HUES64 (cell line): ENCODE data around the gene TAOK1.

Experiments
- H3K27ac ChIP-seq: 2 replicates; pipeline ENCODE4 v1.7.0; 2013; ENCODE audit warnings: low read depth, low read length, inconsistent platforms
- H3K27me3 ChIP-seq: 2 replicates; pipeline ENCODE4 v1.6.1; 2013; ENCODE audit warnings: mild to moderate bottlenecking, low read length; ENCODE audit not compliant: insufficient read depth
- H3K36me3 ChIP-seq: 2 replicates; pipeline ENCODE4 v1.6.1; 2013; ENCODE audit warnings: mild to moderate bottlenecking, low read length; ENCODE audit not compliant: insufficient read depth
- H3K4me1 ChIP-seq: 2 replicates; pipeline ENCODE4 v1.6.1; 2013; ENCODE audit warnings: mild to moderate bottlenecking, low read length, moderate library complexity; ENCODE audit not compliant: insufficient read depth
- H3K4me3 ChIP-seq: 2 replicates; pipeline ENCODE4 v1.5.1; 2013; ENCODE audit warnings: mild to moderate bottlenecking, low read length, moderate library complexity
- H3K9ac ChIP-seq: 2 replicates; pipeline ENCODE4 v1.6.1; 2013; ENCODE audit warnings: mild to moderate bottlenecking, low read depth, low read length
- H3K9me3 ChIP-seq: 2 replicates; pipeline ENCODE4 v1.6.1; 2013; ENCODE audit warnings: low read depth, low read length; ENCODE audit not compliant: insufficient read depth
- WGBS: fragments of 150-250, 120-280 bp; methylation state at CpG from one replicate; pipeline ENCODE4 v1.1.7; 2013; ENCODE audit warnings: missing lambda C conversion rate; 5-methylcytosine and 5-hydroxymethylcytosine counted together

TAOK1 gene

DNA sequence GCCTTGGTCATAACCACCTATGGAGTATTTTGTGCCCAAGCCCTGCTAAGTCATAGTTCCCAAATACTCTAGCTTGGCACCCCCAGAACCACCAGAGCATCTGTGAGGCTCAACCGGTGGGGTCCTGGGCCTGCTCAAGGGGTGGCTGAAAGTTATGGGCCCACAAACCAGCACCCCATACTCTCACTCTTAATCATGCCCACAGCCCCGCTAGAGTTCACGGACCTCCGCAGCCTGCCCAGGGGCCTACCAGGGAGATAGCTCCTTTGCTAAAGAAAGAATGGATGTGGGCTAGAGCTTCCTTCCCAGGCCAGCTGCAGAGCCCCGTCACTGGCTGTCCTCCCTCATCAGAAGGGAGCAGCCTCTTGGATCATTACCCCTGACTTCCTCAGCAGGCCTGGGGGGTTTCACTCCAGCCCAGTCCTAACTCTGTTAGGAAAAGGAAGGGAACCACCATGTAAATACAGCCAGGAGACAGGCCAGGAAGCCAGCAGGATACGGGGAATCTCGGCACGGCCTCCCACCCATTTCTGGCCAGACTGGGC lies 197.9 kb downstream of the TAOK1 start:
- H3K9me3 ChIP-seq, result no peaks in the 10 kb centered on the region
- peaks cover 14% of the 10 kb centered on the region for H3K27me3 ChIP-seq
- no peak overlapping the region for H3K27ac ChIP-seq
- H3K4me3 ChIP-seq, result peak overlapping the region; percentile 66
- peaks cover 50% of the 10 kb centered on the region for H3K4me1 ChIP-seq
- no peaks in the 10 kb centered on the region for H3K36me3 ChIP-seq
- WGBS, result 52% methylated on average over 8 of the region's 8 CpGs
- 0 out of 2 replicates have a peak overlapping the region, but pooled peaks have one; percentile 51 for H3K9ac ChIP-seq

GRCh38 chr17:29588562-29589411 lies 198.6 kb downstream of the TAOK1 start:
- Histone ChIP-seq H3K4me3 (peak overlapping the region; percentile 66), H3K4me1 (peaks cover 48% of the 10 kb centered on the region), H3K36me3 (no peaks in the 10 kb centered on the region), H3K9me3 (no peaks in the 10 kb centered on the region), H3K9ac (peak overlapping the region; percentile 51; the same call in 1 of the 2 replicates), H3K27ac (no peak overlapping the region), H3K27me3 (peaks cover 15% of the 10 kb centered on the region)
- 1% methylated on average over 72 of the region's 72 CpGs for WGBS

DNA sequence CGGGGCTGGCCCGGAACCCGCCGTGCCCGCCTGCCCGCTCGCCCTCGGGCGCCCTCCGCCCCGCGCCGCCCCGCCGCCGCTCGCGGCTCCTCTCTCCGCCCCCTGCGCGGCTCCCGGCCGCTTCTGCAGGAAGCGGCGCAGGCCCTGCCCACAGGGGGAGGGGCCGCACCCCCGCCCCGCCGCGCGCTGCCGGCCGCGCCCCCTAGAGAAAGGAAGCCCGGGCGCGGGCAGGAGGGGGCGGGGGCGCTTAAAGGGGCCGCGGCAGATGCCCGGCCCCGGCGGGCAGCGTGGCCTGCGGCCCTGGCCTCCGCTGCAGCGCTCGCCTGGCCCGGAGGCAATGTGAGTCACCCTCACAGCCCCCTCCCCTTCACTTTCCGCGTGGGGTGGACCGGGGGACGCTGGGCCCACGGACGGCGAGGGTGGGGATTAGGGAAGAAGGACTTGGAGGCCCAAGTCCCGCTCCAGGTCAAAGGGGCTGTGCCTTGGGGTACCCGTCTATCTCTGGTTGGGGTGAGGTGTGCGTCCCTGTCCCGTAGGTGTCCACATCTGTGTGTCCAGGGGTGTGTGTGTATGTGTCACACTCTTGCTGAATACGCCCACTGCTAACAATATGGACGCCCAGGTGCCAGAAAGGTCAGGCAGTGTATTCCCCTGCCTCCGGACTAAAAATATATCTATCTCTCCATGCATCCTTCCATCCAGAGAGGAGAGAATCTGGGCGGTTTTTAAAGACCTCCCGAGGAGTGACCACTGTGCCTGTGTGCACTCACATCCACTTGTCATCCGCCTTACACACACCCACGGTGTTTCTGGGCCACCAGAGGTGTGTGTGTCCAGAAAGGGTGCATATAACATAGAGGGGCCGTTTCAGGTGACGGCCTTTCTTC lies 199.6 kb downstream of the TAOK1 start, which contains the start of gene GIT1:
Gene GIT1 (minus strand): TSS at position 125 of the 887 bp plus-strand sequence. CDS start 270 bp downstream, outside the sequence.
- WGBS, result 8% methylated on average over 67 of the region's 70 CpGs
- peaks cover 22% of the 10 kb centered on the region for H3K27me3 ChIP-seq
- peak within 1 kb of the TSS; percentile 59 for H3K9ac ChIP-seq
- peaks cover 39% of the 10 kb centered on the region for H3K4me1 ChIP-seq
- no peaks in the 10 kb centered on the region for H3K36me3 ChIP-seq
- peak within 1 kb of the TSS; percentile 66 for H3K4me3 ChIP-seq
- H3K27ac ChIP-seq, result no peak within 1 kb of the TSS
- no peaks in the 10 kb centered on the region for H3K9me3 ChIP-seq

- H3K27ac ChIP-seq, result 0 out of 2 replicates have a peak overlapping the region, but pooled peaks have one; percentile 31
- 19% methylated on average over 30 of the region's 30 CpGs for WGBS
- peak overlapping the region; percentile 59 for H3K9ac ChIP-seq
- H3K4me3 ChIP-seq, result peak overlapping the region; percentile 66
- peaks cover 22% of the 10 kb centered on the region for H3K27me3 ChIP-seq
- no peaks in the 10 kb centered on the region for H3K36me3 ChIP-seq
- H3K9me3 ChIP-seq, result no peaks in the 10 kb centered on the region
- peaks cover 35% of the 10 kb centered on the region for H3K4me1 ChIP-seq
Observed at GRCh38 chr17:29590411-29591145, 200.4 kb downstream of the TAOK1 start.

DNA sequence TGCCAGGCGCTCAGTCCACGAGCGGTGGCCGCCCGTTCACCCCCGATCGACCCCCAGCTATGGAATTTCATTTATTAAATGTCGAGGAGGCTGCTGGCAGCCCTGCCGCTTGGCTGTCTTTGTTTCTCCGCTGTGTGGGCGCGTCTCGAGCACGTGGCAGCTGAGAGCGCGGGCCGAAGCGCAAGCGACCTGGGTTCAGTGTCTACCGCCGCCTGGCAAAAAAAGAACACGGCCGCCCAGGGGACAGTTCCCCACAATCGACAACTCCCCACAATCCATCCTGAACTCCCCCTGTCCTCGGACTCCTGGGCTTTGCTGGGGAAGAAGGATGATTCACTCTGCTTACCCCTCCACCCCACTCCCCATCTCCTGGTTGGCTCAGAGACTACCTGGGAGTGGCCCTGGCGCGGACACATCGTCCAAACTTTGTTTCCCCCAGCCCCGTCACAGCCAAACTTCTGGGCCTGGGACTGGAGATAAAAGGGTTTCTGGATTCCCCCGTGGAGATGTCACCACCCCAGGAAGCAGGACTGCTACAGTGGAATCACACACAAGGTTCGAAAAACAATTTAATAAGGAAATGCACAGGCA lies 201.1 kb downstream of the TAOK1 start:
- Histone ChIP-seq H3K9ac (peak overlapping the region; percentile 59), H3K27me3 (peaks cover 22% of the 10 kb centered on the region), H3K27ac (0 out of 2 replicates have a peak overlapping the region, but pooled peaks have one; percentile 31), H3K36me3 (no peaks in the 10 kb centered on the region), H3K9me3 (no peaks in the 10 kb centered on the region), H3K4me3 (peak overlapping the region; percentile 66), H3K4me1 (peaks cover 31% of the 10 kb centered on the region)
- WGBS, result under 1% methylated on average over 31 of the region's 31 CpGs

- Histone ChIP-seq H3K27me3 (peaks cover 22% of the 10 kb centered on the region), H3K27ac (peak overlapping the region; percentile 56; the same call in 1 of the 2 replicates), H3K4me3 (peak overlapping the region; percentile 66), H3K9ac (peak overlapping the region; percentile 59), H3K9me3 (no peaks in the 10 kb centered on the region), H3K4me1 (peaks cover 34% of the 10 kb centered on the region), H3K36me3 (no peaks in the 10 kb centered on the region)
- WGBS, result 3% methylated on average over 18 of the region's 25 CpGs
Observed at GRCh38 chr17:29591737-29592608, 201.8 kb downstream of the TAOK1 start.

GRCh38 chr17:29592850-29593551 lies 202.8 kb downstream of the TAOK1 start, which contains the start of gene ANKRD13B:
ANKRD13B (plus strand) TSS chr17:29593132; CDS start chr17:29593622, 490 bp downstream.
- no peaks in the 10 kb centered on the region for H3K9me3 ChIP-seq
- H3K4me1 ChIP-seq, result peaks cover 40% of the 10 kb centered on the region
- H3K4me3 ChIP-seq, result peak within 1 kb of the TSS; percentile 66
- WGBS, result under 1% methylated on average over 96 of the region's 96 CpGs
- peak within 1 kb of the TSS; percentile 56; the same call in 1 of the 2 replicates for H3K27ac ChIP-seq
- no peak within 1 kb of the TSS for H3K9ac ChIP-seq
- peaks cover 22% of the 10 kb centered on the region for H3K27me3 ChIP-seq
- H3K36me3 ChIP-seq, result no peaks in the 10 kb centered on the region

- Histone ChIP-seq H3K4me1 (peaks cover 39% of the 10 kb centered on the region), H3K9ac (no peak overlapping the region)
Observed at GRCh38 chr17:29593591-29594518, 203.7 kb downstream of the TAOK1 start.

More at GRCh38 chr17:29593591-29594518, 203.7 kb downstream of the TAOK1 start:
- Histone ChIP-seq H3K27me3 (peaks cover 19% of the 10 kb centered on the region), H3K27ac (no peak overlapping the region), H3K36me3 (no peaks in the 10 kb centered on the region), H3K9me3 (no peaks in the 10 kb centered on the region), H3K4me3 (peak overlapping the region; percentile 62)
- 2% methylated on average over 62 of the region's 64 CpGs for WGBS
